Inferior parietal cortex (tissue), 1 donor: ENCODE results near the gene RBM39.

Experiments
- DNase-seq: peaks from one replicate; pipeline ENCODE4 v3.0.0-alpha.2; 2016; ENCODE audit errors: extremely low spot score

Gene RBM39

DNA sequence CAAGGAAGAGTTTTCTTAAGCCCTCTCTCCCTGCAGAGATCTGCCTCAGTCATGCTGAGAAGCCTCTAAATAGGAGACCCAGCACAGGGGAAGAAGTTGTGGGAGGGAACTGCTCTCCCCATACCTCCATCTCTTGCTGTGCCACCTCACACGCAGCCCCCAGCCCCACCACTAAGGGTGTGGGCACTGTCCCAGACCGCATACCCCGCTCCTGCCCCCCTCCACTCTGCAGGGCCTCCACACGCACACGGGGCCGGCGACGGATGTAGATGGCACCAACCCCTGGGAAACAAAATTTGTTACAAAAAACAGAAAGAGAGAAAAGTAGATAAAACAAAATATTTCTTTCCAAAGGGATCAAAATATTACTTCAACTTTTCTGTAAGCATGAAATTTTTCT, 67.1 kb downstream of the RBM39 start:
- DNase-seq: no peak

DNA sequence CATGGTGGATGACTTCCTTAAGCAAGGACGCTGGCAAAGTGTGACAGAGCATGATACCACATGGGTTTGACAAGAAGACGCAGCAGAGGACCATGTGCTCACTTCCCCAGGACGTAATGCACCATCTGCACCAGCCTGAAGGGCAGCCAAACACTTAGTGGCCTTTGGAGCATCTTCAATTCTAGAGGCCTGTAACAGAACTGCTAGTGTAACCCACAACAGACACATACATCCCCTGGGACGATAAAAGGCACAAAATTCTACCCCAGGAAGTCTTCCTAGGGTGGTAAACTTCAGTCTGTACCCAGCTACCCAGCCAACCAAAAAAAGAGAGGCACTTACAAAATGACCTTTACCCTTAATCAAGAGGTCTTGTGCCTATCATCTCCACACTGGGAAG, 68.2 kb downstream of the RBM39 start:
- no peak for DNase-seq

DNA sequence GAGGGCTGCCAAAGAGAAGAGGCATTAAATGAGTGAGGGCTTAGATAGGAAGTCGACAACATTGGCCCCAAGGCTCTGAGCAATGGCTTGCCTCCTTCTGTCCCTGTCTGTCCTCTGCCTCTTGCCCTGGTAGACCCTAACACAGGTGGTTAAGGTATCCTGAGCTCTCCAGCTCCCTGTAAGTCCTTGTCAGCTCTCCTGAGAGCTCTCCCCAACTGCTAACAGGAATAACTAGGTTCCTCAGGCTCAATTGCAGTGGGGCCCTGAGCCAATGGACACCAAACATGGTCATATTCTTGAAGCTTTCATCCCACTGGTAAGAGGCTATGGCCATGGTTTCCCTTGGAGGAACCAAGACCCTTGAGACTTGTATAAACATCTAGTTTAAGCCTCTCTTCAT, 72.4 kb downstream of the RBM39 start:
- DNase-seq: no peak

DNA sequence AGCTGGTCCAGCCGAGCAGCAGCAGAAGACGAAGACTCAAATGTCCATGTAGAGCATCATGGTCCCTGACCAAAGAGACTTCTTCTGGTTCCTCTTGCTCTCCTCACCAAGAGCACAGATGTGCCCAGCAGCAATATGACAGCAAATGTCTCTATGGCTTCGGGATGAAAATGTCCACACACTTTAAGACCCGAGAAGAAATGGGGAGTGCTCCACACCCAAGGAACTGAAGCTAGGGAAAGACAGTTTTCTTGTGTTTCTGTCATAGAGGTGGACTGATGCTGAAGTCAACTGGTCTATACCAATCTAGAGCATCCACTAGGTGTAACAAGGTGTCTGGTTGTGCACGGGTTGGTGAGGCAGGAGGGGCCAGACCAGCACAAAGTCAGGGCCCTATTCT, 72.8 kb downstream of the RBM39 start:
- no peak for DNase-seq

DNA sequence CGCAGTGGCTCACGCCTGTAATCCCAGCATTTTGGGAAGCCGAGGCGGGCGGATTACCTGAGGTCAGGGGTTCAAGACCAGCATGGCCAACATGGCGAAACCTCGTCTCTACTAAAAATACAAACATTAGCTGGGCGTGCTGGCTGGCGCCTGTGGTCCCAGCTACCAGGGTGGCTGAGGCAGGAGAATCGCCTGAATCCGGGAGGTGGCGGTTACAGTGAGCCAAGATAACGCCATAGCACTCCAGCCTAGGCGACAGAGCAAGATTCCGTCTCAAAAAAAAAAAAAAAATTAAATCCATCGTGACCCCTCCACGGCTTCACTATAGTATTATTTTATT, 76.1 kb downstream of the RBM39 start:
- DNase-seq: no peak

DNA sequence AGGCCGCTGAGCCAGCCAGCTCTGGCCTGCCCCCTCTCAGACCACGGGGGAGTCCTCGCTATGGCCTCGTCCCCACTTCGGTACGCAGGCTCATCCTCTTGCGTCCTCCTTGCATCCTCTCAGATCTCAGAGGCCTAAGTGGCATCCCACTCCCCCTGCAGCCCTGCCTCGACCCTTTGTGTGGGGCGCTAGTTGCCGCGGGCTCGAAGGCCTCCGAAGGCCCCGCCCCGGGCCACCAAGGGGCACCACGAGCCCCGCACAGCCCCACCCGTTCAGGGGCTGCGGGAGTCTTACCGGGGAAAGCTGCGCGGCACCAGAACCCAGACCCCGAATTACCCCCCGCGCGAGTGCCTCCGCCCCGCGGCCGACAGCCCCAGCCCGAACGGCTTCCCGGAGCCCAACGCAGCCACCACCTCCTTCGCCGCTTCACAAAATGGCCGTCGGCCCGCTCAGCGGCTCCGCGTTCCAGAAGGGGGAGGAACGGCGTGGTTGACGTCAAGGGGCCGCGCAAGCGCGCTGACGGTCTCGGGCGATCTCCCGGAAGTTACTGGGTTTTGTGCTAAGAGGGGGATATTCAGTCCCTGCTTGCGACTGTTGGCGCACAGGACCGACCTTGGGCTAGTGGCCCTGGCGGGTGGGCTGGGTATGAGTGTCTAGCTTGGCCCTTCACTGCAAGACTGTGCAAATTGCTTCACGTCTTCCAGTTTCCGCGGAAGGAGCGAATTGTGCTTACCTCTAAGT, 77.4 kb downstream of the RBM39 start, which contains the start of the genes CPNE1 and RBM12:
Gene CPNE1, minus strand, starts transcription at position 435 of the 741 bp plus-strand sequence. CDS start 31,977 bp downstream, outside the sequence.
Gene RBM12, minus strand, starts transcription at position 435 of the 741 bp plus-strand sequence. CDS start 9,578 bp downstream, outside the sequence.
- peak; percentile 93 for DNase-seq

DNA sequence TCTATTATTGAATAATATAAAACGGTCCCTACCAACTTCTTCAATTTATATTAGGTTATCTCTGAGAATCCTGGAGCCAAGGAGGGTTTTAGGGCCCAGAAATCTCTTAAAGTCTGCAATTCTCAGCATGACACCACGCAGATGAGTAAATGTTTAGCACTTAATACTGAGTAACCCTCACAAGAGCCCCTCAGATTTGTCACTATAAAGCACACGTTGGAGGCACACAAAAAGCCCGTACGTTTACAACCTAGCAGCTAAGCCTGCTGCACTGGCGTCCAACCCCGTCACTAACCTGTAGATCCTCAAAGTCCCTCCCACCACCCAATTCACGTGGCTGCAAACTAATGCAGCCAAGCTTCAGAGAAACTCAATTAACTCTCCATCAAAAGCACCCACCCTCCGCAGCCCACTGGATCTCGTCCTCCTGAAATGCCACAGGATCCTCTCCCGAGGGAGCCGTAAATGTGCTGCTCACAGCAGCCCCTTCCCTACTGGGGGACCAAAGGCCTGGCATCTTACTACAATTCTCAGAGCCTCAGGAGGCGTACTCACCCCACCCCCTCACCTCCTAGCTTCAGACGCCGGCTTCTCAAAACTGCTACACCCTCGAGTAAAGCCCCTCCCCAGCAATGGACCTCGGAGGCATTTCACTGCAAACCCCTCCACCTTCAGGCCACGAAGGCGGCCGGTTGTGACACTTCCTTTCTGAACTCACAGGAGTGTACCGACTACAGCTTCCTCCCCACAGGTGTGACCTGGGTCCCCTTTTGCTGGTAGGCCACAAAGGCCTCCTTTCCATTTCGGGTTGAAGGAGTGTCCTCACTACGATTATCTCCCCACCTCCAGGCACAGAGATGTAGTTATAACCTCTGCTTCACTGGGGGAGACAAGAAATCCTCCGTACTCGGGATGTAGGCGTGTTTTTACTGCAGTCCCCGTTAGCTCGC, 78.3 kb downstream of the RBM39 start:
- DNase-seq: no peak

DNA sequence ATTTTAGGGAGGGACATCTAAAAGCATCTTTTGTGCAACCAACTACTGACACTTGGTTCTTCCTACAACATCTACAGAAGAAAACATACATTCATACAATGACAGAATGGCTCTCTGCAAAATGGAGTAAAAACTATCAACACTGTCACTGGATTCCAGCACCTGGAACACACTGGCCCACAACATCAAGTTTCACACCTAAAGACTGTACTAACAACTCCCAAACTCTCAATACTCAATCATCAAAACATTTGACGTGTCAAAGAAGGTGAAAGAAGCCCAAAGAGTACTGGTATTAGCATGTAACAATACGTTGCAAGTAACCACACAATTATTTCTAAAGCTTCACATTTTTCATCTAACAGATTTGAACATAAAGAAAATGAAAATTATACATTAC, 79.5 kb downstream of the RBM39 start:
- DNase-seq: no peak

DNA sequence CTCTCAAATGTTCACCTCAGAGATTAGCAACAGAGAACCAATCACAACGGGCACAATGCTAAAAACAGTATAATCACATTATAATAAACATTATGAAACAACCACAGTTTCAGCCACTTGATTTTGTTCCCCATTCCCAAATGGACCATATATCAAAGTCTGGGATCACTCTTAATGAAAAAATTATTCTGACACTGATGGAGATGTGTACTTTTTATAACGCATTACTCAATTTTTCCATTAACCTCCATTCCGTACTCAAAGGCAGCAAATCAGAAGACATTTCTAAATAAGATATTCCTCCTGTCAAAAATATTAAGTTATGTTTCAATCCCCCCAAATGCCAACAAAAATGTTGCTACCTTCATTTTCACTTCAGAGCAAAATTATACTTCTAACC, 80.2 kb downstream of the RBM39 start:
- no peak for DNase-seq

DNA sequence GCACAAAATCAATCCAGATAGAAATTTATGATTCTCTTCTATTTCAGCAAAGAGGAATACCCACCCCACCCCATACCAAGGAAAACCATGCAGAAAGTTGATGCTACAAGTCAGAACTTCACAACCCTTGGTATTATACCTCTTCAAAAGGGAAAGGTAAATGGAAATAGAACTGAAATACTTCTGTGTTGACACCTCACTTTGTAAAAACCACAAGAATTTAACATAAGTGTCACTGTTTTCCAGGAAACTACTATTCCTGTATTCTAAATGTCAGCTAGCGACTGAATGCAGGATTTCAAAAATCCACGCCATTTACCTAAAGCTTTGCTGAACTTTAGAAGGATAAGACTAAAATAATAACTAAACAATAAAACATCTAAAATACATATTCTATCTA, 81.0 kb downstream of the RBM39 start:
- no peak for DNase-seq

DNA sequence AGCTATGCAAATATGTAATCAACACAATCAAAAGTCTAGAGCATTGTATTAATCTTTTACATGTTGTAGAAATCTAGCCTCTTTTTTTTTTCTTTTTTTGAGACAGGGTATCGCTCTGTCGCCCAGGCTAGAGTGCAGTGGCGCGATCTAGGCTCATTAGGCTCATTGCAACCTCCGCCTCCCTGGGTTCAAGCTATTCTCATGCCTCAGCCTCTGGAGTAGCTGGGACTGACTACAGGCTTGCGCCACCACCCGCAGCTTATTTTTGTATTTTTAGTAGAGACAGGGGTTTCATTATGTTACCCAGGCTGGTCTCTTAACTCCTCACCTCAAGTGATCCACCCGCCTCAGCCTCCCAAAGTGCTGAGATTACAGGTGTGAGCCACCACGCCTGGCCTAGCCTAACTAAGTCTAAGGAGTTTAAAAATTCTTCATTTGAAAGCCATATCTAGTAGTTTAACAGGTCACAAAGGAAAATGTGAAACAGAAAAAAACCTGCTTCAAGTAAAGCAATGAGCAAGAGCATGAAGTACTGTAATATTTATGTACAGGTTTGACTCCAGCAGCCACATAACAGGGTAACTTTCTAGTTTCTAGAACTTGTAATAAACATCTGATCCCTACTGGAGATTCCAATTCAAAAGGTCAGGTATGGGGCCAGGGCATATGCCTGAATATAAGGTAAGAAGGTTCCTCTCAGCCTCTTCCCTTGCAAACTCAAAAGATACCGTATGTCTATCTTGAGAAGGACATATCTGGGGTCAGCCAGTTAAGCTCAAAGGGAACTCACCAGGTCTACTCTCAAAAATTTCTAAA, 81.7 kb downstream of the RBM39 start:
- no peak for DNase-seq

DNA sequence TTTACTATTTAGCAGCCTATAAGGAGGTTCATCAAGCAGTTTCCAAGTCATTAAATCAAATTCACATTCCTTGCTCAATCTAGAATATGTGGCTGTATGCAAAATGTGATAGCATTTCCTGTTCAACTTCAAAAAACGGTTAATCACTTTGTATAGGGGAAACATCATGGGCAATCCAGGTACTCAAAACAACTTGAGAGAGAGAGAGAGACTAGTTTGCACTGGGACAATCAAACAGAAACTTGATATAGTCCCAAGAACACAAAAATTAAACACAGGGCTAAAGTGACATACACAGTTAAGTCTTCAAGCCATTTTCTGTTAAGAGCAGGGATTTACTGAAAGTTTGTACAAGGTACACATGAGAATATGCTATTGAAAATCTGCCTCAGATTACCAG, 84.8 kb downstream of the RBM39 start:
- no peak for DNase-seq

DNA sequence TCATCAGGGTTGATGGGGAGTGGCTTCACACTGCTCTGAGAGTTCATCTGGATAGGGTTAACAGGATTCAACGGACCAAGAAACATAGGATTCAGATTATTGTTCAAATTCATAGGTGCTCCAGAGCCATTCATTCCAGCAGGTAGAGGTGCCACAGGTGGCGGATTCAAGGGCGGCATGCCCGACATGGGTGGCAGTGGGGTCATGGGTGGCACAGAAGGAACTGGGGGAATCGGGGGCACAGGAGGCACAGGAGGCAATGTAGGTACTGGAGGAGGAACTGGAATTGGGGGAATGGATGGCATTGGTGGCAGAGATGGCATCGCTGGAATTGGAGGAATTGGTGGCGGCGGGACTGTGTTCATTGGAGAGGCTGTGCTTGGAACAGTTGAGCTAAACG, 87.6 kb downstream of the RBM39 start:
- no peak for DNase-seq

DNA sequence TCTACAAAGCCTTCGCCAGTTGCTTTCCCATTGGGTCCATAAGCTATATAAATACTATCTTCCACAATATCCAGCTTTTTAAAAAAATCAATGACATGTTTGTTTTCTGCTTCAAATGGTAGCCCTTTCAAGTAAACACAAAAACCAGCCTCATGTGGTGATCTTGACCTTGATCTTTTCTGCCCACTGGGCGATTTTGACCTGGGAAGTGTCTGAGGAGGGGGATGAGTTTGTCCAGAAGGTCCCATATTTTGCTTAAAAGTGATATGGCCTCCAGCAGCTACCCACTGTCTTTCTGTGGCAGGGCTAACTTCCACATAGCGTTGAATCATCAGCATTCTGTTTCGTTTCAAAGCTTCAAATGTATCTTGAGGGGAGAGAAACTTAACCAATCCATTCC, 88.2 kb downstream of the RBM39 start:
- no peak for DNase-seq
